Upper lobe of left lung (tissue), 6 donors: ENCODE results near the gene GMEB1. TPM values are rescaled to one million over a fixed set of nuclear protein-coding genes. Genes with fewer than 3 reads are reported as not detected.

Experiments
- ATAC-seq, 2 donors: fragments of 200-7000 bp; cut with Tn5 transposase; one replicate each; pipeline ENCODE4 v1.9.1; 2022; ENCODE audit warnings: mild to moderate bottlenecking in 2 of 2, moderate library complexity in 2 of 2; ENCODE audit not compliant: low FRiP score in 2 of 2
- DNase-seq, 2 donors: peaks; one replicate each; pipeline ENCODE4 v3.0.0-alpha.2; 2019 to 2020
- H3K27ac ChIP-seq, 4 donors: fragments of 200-600 bp; sonication (generic); one replicate each; pipeline ENCODE4 v1.5.1; 2016 to 2019
- H3K27me3 ChIP-seq, 4 donors: fragments of 200-600 bp; sonication (generic); one replicate each; pipeline ENCODE4 v1.5.1; 2017 to 2019
- H3K36me3 ChIP-seq, 4 donors: fragments of 200-600 bp; sonication (generic); one replicate each; pipeline ENCODE4 v1.5.1; 2016 to 2019
- H3K4me1 ChIP-seq, 4 donors: fragments of 200-600 bp; sonication (generic); one replicate each; pipeline ENCODE4 v1.5.1; 2018 to 2019
- H3K4me3 ChIP-seq, 4 donors: fragments of 200-600 bp; sonication (generic); one replicate each; pipeline ENCODE4 v1.5.1; 2017 to 2019; ENCODE audit warnings: mild to moderate bottlenecking in 2 of 4, moderate library complexity in 1 of 4
- H3K9me3 ChIP-seq, 4 donors: fragments of 200-600 bp; sonication (generic); one replicate each; pipeline ENCODE4 v1.5.1; 2018 to 2019
- CTCF ChIP-seq, 6 experiments: fragments of 450-650 bp in 4 of 6; fragments of 200-600 bp in 2 of 6; sonication (generic) in 2 of 6; IDR thresholded peaks; one replicate each; pipeline ENCODE4 v1.5.1; 2016 to 2019; ENCODE audit warnings: antibody characterized with exemption in 6 of 6
- EP300 ChIP-seq, 4 donors: sonication (generic); formaldehyde crosslinking; IDR thresholded peaks; one replicate each; pipeline ENCODE4 v1.5.1; 2017; ENCODE audit warnings: antibody characterized with exemption in 4 of 4, control low read depth in 2 of 4
- POLR2A ChIP-seq, 4 donors: fragments of 450-650 bp; IDR thresholded peaks; one replicate each; pipeline ENCODE4 v1.5.1; 2016 to 2017; ENCODE audit warnings: antibody characterized with exemption in 4 of 4, mild to moderate bottlenecking in 2 of 4
- POLR2AphosphoS5 ChIP-seq, 2 donors: sonication (generic); formaldehyde crosslinking; IDR thresholded peaks; one replicate each; pipeline ENCODE4 v1.5.1; 2017; ENCODE audit warnings: antibody characterized with exemption in 2 of 2
- WGBS, 2 donors: methylation state at CpG; one replicate each; pipeline ENCODE4 v1.1.5; 2017 to 2018; 5-methylcytosine and 5-hydroxymethylcytosine counted together
- total RNA-seq, 6 donors: library from RNA; depleted of rRNA in 4 of 6; stranded (reverse); fragments of >200 nt in 4 of 6; gene quantifications; one replicate each; pipeline versions ENCODE4 v1.1.0 to v1.2.1, GENCODE V29; 2016 to 2021
- donor health status: DM: no; HTN: no; CAD: no; lungs with moderate emphysema.
- donor health status: DM: no; HTN: yes; CAD: no; lungs with severe emphysema.

The GMEB1 gene
- total RNA-seq, 6 donors from 2014 or later, result 7.3 to 14.3 (median 10.5) TPM

GRCh38 chr1:28737307-28738132 is 68.9 kb downstream of the GMEB1 start:
- Histone ChIP-seq H3K9me3 (no peaks in the 10 kb centered on the region), H3K27me3 (no peaks in the 10 kb centered on the region), H3K27ac (peak overlapping the region; percentile 94 to 98 (median 94)), H3K36me3 (peaks cover 3 to 38% (median 23%) of the 10 kb centered on the region in 4 donors), H3K4me1 (peaks cover 45 to 56% (median 48%) of the 10 kb centered on the region in 4 donors), H3K4me3 (peak overlapping the region; percentile 65 to 99 (median 82))
- TF ChIP-seq POLR2A (IDR thresholded peaks at IDR 0.05), result no peak
- TF ChIP-seq POLR2AphosphoS5 (IDR thresholded peaks at IDR 0.05), result no peak
- TF ChIP-seq EP300 (IDR thresholded peaks at IDR 0.05), result no peak
- TF ChIP-seq CTCF (IDR thresholded peaks at IDR 0.05), result no peak
- ATAC-seq (peak in 1 of 2 donors; percentile 46), DNase-seq (peak; percentile 65 to 88)
- 0 to 1% methylated on average over 46 to 51 of the region's 53 CpGs for WGBS, 2 donors

- TF ChIP-seq POLR2A (IDR thresholded peaks at IDR 0.05) (no peak), CTCF (IDR thresholded peaks at IDR 0.05) (no peak), POLR2AphosphoS5 (IDR thresholded peaks at IDR 0.05) (no peak)
These were observed 71.5 kb downstream of the GMEB1 start for GRCh38 chr1:28740118-28740517.

GRCh38 chr1:28744184-28744583 is 75.6 kb downstream of the GMEB1 start:
- peak overlapping the region in 2 of 4 donors; percentile 4 to 15 for H3K4me3 ChIP-seq
- H3K36me3 ChIP-seq, result peaks cover 12 to 76% (median 29%) of the 10 kb centered on the region in 4 donors

More at GRCh38 chr1:28740118-28740517, 71.5 kb downstream of the GMEB1 start:
- Histone ChIP-seq H3K36me3 (peaks cover 12 to 64% (median 39%) of the 10 kb centered on the region in 4 donors), H3K4me3 (peak overlapping the region in 1 of 4 donors; percentile 84), H3K9me3 (no peaks in the 10 kb centered on the region), H3K27me3 (no peaks in the 10 kb centered on the region), H3K27ac (peak overlapping the region in 3 of 4 donors; percentile 60 to 94 (median 71)), H3K4me1 (peaks cover 61 to 82% (median 67%) of the 10 kb centered on the region in 4 donors)
- DNase-seq, result peak in 1 of 2 donors; percentile 32
- ATAC-seq, result no peak

GRCh38 chr1:28745653-28746173 is 77.1 kb downstream of the GMEB1 start:
- 88 to 91% methylated on average over 6 of the region's 6 CpGs for WGBS, 2 donors
- Histone ChIP-seq H3K4me3 (no peak overlapping the region), H3K9me3 (no peaks in the 10 kb centered on the region), H3K27me3 (no peaks in the 10 kb centered on the region), H3K36me3 (peaks cover 12 to 62% (median 27%) of the 10 kb centered on the region in 4 donors), H3K4me1 (peaks cover 66 to 99% (median 84%) of the 10 kb centered on the region in 4 donors), H3K27ac (peak overlapping the region in 1 of 4 donors; percentile 30)
- ATAC-seq (no peak), DNase-seq (no peak)
- TF ChIP-seq EP300 (IDR thresholded peaks at IDR 0.05) (no peak), POLR2AphosphoS5 (IDR thresholded peaks at IDR 0.05) (no peak), POLR2A (IDR thresholded peaks at IDR 0.05) (no peak), CTCF (IDR thresholded peaks at IDR 0.05) (no peak)

More at GRCh38 chr1:28744184-28744583, 75.6 kb downstream of the GMEB1 start:
- TF ChIP-seq EP300 (IDR thresholded peaks at IDR 0.05), result no peak
- TF ChIP-seq POLR2AphosphoS5 (IDR thresholded peaks at IDR 0.05), result no peak
- TF ChIP-seq CTCF (IDR thresholded peaks at IDR 0.05), result no peak
- no peak for TF ChIP-seq POLR2A (IDR thresholded peaks at IDR 0.05)
- H3K27ac ChIP-seq, result no peak overlapping the region
- H3K27me3 ChIP-seq, result no peaks in the 10 kb centered on the region
- DNase-seq (no peak), ATAC-seq (no peak)
- 48 to 62% methylated on average over 4 of the region's 4 CpGs for WGBS, 2 donors
- peaks cover 69 to 99% (median 85%) of the 10 kb centered on the region in 4 donors for H3K4me1 ChIP-seq
- H3K9me3 ChIP-seq, result no peaks in the 10 kb centered on the region
